Neural cell (in vitro differentiated cells): ENCODE data around the gene CROCC2. TPM values are rescaled to one million over a fixed set of nuclear protein-coding genes. Genes with fewer than 3 reads are reported as not detected.

Source experiments
- H2AFZ ChIP-seq: fragments of 200-600, 300-800 bp; sonication (generic), shearing (Covaris generic); 2 replicates; pipeline ENCODE4 v1.6.0; 2014; ENCODE audit warnings: low read depth, mild to moderate bottlenecking, antibody characterized with exemption, low read length, moderate library complexity
- H3F3A ChIP-seq: fragments of 200-600 bp; shearing (Covaris generic); 2 replicates; pipeline ENCODE4 v1.6.1; 2016; ENCODE audit warnings: mild to moderate bottlenecking, moderate library complexity, mixed read lengths, antibody characterized with exemption, low read length; ENCODE audit not compliant: insufficient read depth, poor library complexity, severe bottlenecking
- H3K27ac ChIP-seq: fragments of 200-600, 300-800 bp; sonication (generic), shearing (Covaris generic); 2 replicates; pipeline ENCODE4 v1.5.1; 2014; ENCODE audit warnings: mild to moderate bottlenecking, low read length, moderate library complexity
- H3K27me3 ChIP-seq: fragments of 300-800, 200-600 bp; sonication (generic), shearing (Covaris generic); 2 replicates; pipeline ENCODE4 v1.6.0; 2014; ENCODE audit warnings: mild to moderate bottlenecking, low read depth, low read length, moderate library complexity; ENCODE audit not compliant: insufficient read depth
- H3K36me3 ChIP-seq: fragments of 300-800, 200-600 bp; sonication (generic), shearing (Covaris generic); 2 replicates; pipeline ENCODE4 v1.5.1; 2014; ENCODE audit warnings: mild to moderate bottlenecking, antibody characterized with exemption, low read length, moderate library complexity; ENCODE audit not compliant: insufficient read depth
- H3K4me2 ChIP-seq: fragments of 300-800, 200-600 bp; sonication (generic), shearing (Covaris generic); 2 replicates; pipeline ENCODE4 v1.6.0; 2014; ENCODE audit warnings: mild to moderate bottlenecking, low read length
- H3K4me3 ChIP-seq: fragments of 300-800, 200-600 bp; sonication (generic), shearing (Covaris generic); 2 replicates; pipeline ENCODE4 v1.5.1; 2014; ENCODE audit warnings: mild to moderate bottlenecking, low read length, moderate library complexity
- H3K79me2 ChIP-seq: fragments of 200-600 bp; shearing (Covaris generic); replicated peaks from 2 replicates; pipeline ENCODE4 v1.6.0; 2014; ENCODE audit warnings: mild to moderate bottlenecking, low read length, moderate library complexity; ENCODE audit not compliant: insufficient read depth
- H3K9ac ChIP-seq: fragments of 300-800, 200-600 bp; sonication (generic), shearing (Covaris generic); 2 replicates; pipeline ENCODE4 v1.6.1; 2016; ENCODE audit warnings: mild to moderate bottlenecking, low read length, mixed read lengths
- H3K9me2 ChIP-seq: fragments of 200-600 bp; shearing (Covaris generic); 2 replicates; pipeline ENCODE4 v1.6.1; 2016; ENCODE audit warnings: mild to moderate bottlenecking, low read length, mixed read lengths; ENCODE audit not compliant: insufficient read depth
- H3K9me3 ChIP-seq: fragments of 200-600, 300-800 bp; sonication (generic), shearing (Covaris generic); 2 replicates; pipeline ENCODE4 v1.6.1; 2016; ENCODE audit warnings: mild to moderate bottlenecking, mixed run types, low read length, moderate library complexity, mixed read lengths
- H4K20me1 ChIP-seq: fragments of 200-600 bp; shearing (Covaris generic); 2 replicates; pipeline ENCODE4 v1.6.1; 2016; ENCODE audit warnings: mild to moderate bottlenecking, mixed run types; ENCODE audit not compliant: insufficient read depth
- CTCF ChIP-seq: fragments of 450-650 bp; IDR thresholded peaks from 2 replicates; pipeline ENCODE4 v1.5.1; 2014; ENCODE audit warnings: antibody characterized with exemption, mild to moderate bottlenecking, moderate library complexity; ENCODE audit not compliant: poor library complexity, severe bottlenecking
- EP300 ChIP-seq: fragments of 450-650 bp; conservative IDR thresholded peaks from 2 replicates; pipeline ENCODE4 v1.6.1; 2014; ENCODE audit warnings: antibody characterized with exemption, mild to moderate bottlenecking, moderate library complexity; ENCODE audit not compliant: poor library complexity, severe bottlenecking
- EZH2 ChIP-seq: fragments of 200-600, 300-800 bp; shearing (Covaris generic), sonication (generic); IDR thresholded peaks from 2 replicates; pipeline ENCODE4 v1.6.1; 2014; ENCODE audit warnings: antibody characterized with exemption, low read length, borderline replicate concordance, mild to moderate bottlenecking; ENCODE audit not compliant: insufficient read depth, poor library complexity, severe bottlenecking
- MXI1 ChIP-seq: fragments of 450-650 bp; conservative IDR thresholded peaks from 2 replicates; pipeline ENCODE4 v1.6.1; 2014; ENCODE audit warnings: antibody characterized with exemption, mild to moderate bottlenecking; ENCODE audit not compliant: poor library complexity, severe bottlenecking
- POLR2AphosphoS5 ChIP-seq: IDR thresholded peaks from 2 replicates; pipeline ENCODE4 v1.6.1; 2012
- RAD21 ChIP-seq: fragments of 450-650 bp; conservative IDR thresholded peaks from 2 replicates; pipeline ENCODE4 v1.6.1; 2014; ENCODE audit warnings: antibody characterized with exemption, mild to moderate bottlenecking, moderate library complexity
- REST ChIP-seq: IDR thresholded peaks from 2 replicates; pipeline ENCODE4 v1.6.1; 2012; ENCODE audit warnings: borderline replicate concordance
- SMC3 ChIP-seq: fragments of 450-650 bp; conservative IDR thresholded peaks from 2 replicates; pipeline ENCODE4 v1.6.1; 2014; ENCODE audit warnings: antibody characterized with exemption, mild to moderate bottlenecking, moderate library complexity; ENCODE audit not compliant: poor library complexity
- TAF1 ChIP-seq: IDR thresholded peaks from 2 replicates; pipeline ENCODE4 v1.6.1; 2012; ENCODE audit warnings: low read depth
- polyA plus RNA-seq: library from polyadenylated mRNA; depleted of rRNA; stranded (reverse); fragments of >200 nt; gene quantifications from 2 replicates; pipeline ENCODE4 v1.2.3, GENCODE V29; 2014

Gene CROCC2
- polyA plus RNA-seq, 1 donor from 2014 or later = 0.09 TPM

GRCh38 chr2:241033994-241034393 is 127.9 kb downstream of the CROCC2 start:
- Histone ChIP-seq H2AFZ (no peak overlapping the region), H3K9ac (no peak overlapping the region), H3K4me3 (no peak overlapping the region), H3K9me2 (no peaks in the 10 kb centered on the region), H3K79me2 (no peaks in the 10 kb centered on the region), H4K20me1 (no peaks in the 10 kb centered on the region), H3K36me3 (no peaks in the 10 kb centered on the region), H3K27ac (no peak overlapping the region), H3F3A (no peaks in the 10 kb centered on the region), H3K4me2 (no peak overlapping the region), H3K27me3 (peaks cover 36% of the 10 kb centered on the region), H3K9me3 (no peaks in the 10 kb centered on the region)
- no peak for TF ChIP-seq EZH2
- no peak for TF ChIP-seq CTCF
- no peak for TF ChIP-seq EP300
- no peak for TF ChIP-seq POLR2AphosphoS5
- no peak for TF ChIP-seq SMC3
- no peak for TF ChIP-seq RAD21
- no peak for TF ChIP-seq TAF1
- TF ChIP-seq MXI1 = no peak
- TF ChIP-seq REST = no peak

GRCh38 chr2:241034490-241035141 is 128.5 kb downstream of the CROCC2 start:
- Histone ChIP-seq H3K9me2 (no peaks in the 10 kb centered on the region), H3F3A (no peaks in the 10 kb centered on the region), H3K9ac (no peak overlapping the region), H4K20me1 (no peaks in the 10 kb centered on the region), H3K79me2 (no peaks in the 10 kb centered on the region), H3K4me2 (no peak overlapping the region), H3K36me3 (no peaks in the 10 kb centered on the region), H3K4me3 (no peak overlapping the region), H3K9me3 (no peaks in the 10 kb centered on the region), H3K27me3 (peaks cover 36% of the 10 kb centered on the region), H2AFZ (no peak overlapping the region), H3K27ac (no peak overlapping the region)
- no peak for TF ChIP-seq REST
- no peak for TF ChIP-seq POLR2AphosphoS5
- no peak for TF ChIP-seq SMC3
- TF ChIP-seq EP300 = no peak
- TF ChIP-seq EZH2 = no peak
- no peak for TF ChIP-seq RAD21
